ENCODE measurements around the gene AVPR1A.

The AVPR1A gene

GRCh38 chr12:63093084-63093483 is 57.9 kb downstream of the AVPR1A start:
- no peak for DNase-seq

Data from NCI-H1436 (cell line).